ENCODE data around the gene GHRL. TPM values are rescaled to one million over a fixed set of nuclear protein-coding genes. Genes with fewer than 3 reads are reported as not detected.
A peak's percentile ranks its signal among the peaks of the same experiment; 100 is the strongest.

The GHRL gene
- 1 to 10 TPM; 1.4 to 2.6 (median 1.5) TPM for total RNA-seq
- total RNA-seq (2013) = 1.3 TPM

- peak in 1 of 2 donors; percentile 24 for DNase-seq
- H3K9me3 Mint-ChIP-seq = no peaks in the 10 kb centered on the region
- peaks cover 26% of the 10 kb centered on the region for H3K36me3 ChIP-seq (ENCODE audit: control insufficient read depth, insufficient read depth, low read length)
- peaks cover 9 to 18% of the 10 kb centered on the region in 2 donors for H3K4me1 Mint-ChIP-seq
- peak within 1 kb of the TSS; percentile 59 for H3K4me3 Mint-ChIP-seq
- no peaks in the 10 kb centered on the region for H3K27me3 ChIP-seq (ENCODE audit: control insufficient read depth, insufficient read depth, low read length)
- H3K36me3 Mint-ChIP-seq = no peaks in the 10 kb centered on the region
- intact Hi-C loops (cut with micrococcal nuclease) = no loop called here
- peaks cover 21% of the 10 kb centered on the region for H3K4me1 ChIP-seq (ENCODE audit: control insufficient read depth, insufficient read depth, low read length)
- no peaks in the 10 kb centered on the region for H3K9me3 ChIP-seq (ENCODE audit: control insufficient read depth, insufficient read depth, low read length)
- H3K27ac Mint-ChIP-seq = peak within 1 kb of the TSS; percentile 70 to 83
- WGBS (ENCODE audit: insufficient coverage) = 22% methylated on average over 12 of the region's 12 CpGs
- peak; percentile 50 to 73 (median 60) for ATAC-seq
- no peak within 1 kb of the TSS for H3K4me3 ChIP-seq (ENCODE audit: low read length)
- no peaks in the 10 kb centered on the region for H3K27me3 Mint-ChIP-seq (ENCODE audit: low read depth in 2 of 2)
- H3K27ac ChIP-seq (ENCODE audit: low read length) = peak within 1 kb of the TSS; percentile 24
- TF ChIP-seq CTCF (IDR thresholded peaks at IDR 0.05) = no peak
Measured at GRCh38 chr3:10292505-10293419, at the start of gene GHRL. Gene GHRL, minus strand, starts transcription at chr3:10292947. Its CDS starts 2,767 bp downstream, at chr3:10290180.

- Mint-ChIP-seq H3K27me3 (ENCODE audit: low read depth in 2 of 2) (no peaks in the 10 kb centered on the region), H3K9me3 (no peaks in the 10 kb centered on the region), H3K4me3 (no peak overlapping the region), H3K27ac (no peak overlapping the region), H3K4me1 (no peaks in the 10 kb centered on the region), H3K36me3 (no peaks in the 10 kb centered on the region)
- Histone ChIP-seq H3K4me1 (ENCODE audit: control insufficient read depth, insufficient read depth, low read length) (peaks cover 3% of the 10 kb centered on the region), H3K27ac (ENCODE audit: low read length) (no peak overlapping the region), H3K4me3 (ENCODE audit: low read length) (no peak overlapping the region), H3K9me3 (ENCODE audit: control insufficient read depth, insufficient read depth, low read length) (no peaks in the 10 kb centered on the region), H3K36me3 (ENCODE audit: control insufficient read depth, insufficient read depth, low read length) (no peaks in the 10 kb centered on the region), H3K27me3 (ENCODE audit: control insufficient read depth, insufficient read depth, low read length) (no peaks in the 10 kb centered on the region)
- TF ChIP-seq CTCF (IDR thresholded peaks at IDR 0.05) = no peak
- ATAC-seq = no peak
- 79% methylated on average over 7 of the region's 7 CpGs for WGBS (ENCODE audit: insufficient coverage)
- intact Hi-C loops (cut with micrococcal nuclease) = no loop called here
- DNase-seq = no peak
Measured at GRCh38 chr3:10341901-10342398, 49.2 kb upstream of the GHRL start.

- no peaks in the 10 kb centered on the region for H3K27me3 ChIP-seq (ENCODE audit: control insufficient read depth, insufficient read depth, low read length)
- no peaks in the 10 kb centered on the region for H3K36me3 ChIP-seq (ENCODE audit: control insufficient read depth, insufficient read depth, low read length)
Measured at GRCh38 chr3:10340476-10340875, 47.7 kb upstream of the GHRL start.

More at GRCh38 chr3:10340476-10340875, 47.7 kb upstream of the GHRL start:
- no peaks in the 10 kb centered on the region for H3K9me3 Mint-ChIP-seq
- intact Hi-C loops (cut with micrococcal nuclease) = no loop called here
- DNase-seq (no peak), ATAC-seq (no peak)
- peaks cover 3% of the 10 kb centered on the region for H3K4me1 ChIP-seq (ENCODE audit: control insufficient read depth, insufficient read depth, low read length)
- no peak overlapping the region for H3K27ac Mint-ChIP-seq
- no peak overlapping the region for H3K4me3 ChIP-seq (ENCODE audit: low read length)
- H3K36me3 Mint-ChIP-seq = no peaks in the 10 kb centered on the region
- H3K27ac ChIP-seq (ENCODE audit: low read length) = no peak overlapping the region
- no peaks in the 10 kb centered on the region for H3K9me3 ChIP-seq (ENCODE audit: control insufficient read depth, insufficient read depth, low read length)
- H3K27me3 Mint-ChIP-seq (ENCODE audit: low read depth in 2 of 2) = no peaks in the 10 kb centered on the region
- H3K4me1 Mint-ChIP-seq = no peaks in the 10 kb centered on the region
- 94% methylated on average over 18 of the region's 18 CpGs for WGBS (ENCODE audit: insufficient coverage)
- TF ChIP-seq CTCF (IDR thresholded peaks at IDR 0.05) = no peak
- H3K4me3 Mint-ChIP-seq = no peak overlapping the region
